B cell (primary cell): ENCODE results near the gene ABCA2. TPM values are rescaled to one million over a fixed set of nuclear protein-coding genes. Genes with fewer than 3 reads are reported as not detected.

Experiments used
- ATAC-seq: fragments of 200-7000 bp; cut with Tn5 transposase; one replicate; pipeline ENCODE4 v1.10.0; 2021; ENCODE audit warnings: low read depth, mild to moderate bottlenecking, moderate number of reproducible peaks, moderate library complexity
- CTCF ChIA-PET: fragments of 350-600 bp; sonication (Branson Sonifier 250); formaldehyde crosslinking; loops from one replicate; lab custom pipeline; 2021; ENCODE audit warnings: antibody characterized with exemption, inconsistent platforms; lab: Charles Lee
- POLR2A ChIA-PET: fragments of 350-600 bp; sonication (Branson Sonifier 250); formaldehyde crosslinking; loops from one replicate; lab custom pipeline; 2021; ENCODE audit warnings: antibody characterized with exemption; lab: Charles Lee
- DNase-seq: peaks from one replicate; pipeline ENCODE4 v3.0.0; 2013
- H2AFZ ChIP-seq: 2 replicates; pipeline ENCODE4 v1.6.1; 2012; ENCODE audit warnings: mild to moderate bottlenecking, low read depth, low read length; ENCODE audit not compliant: insufficient read depth, poor library complexity, severe bottlenecking
- H3K27ac ChIP-seq, 2 donors: 1 replicate in 1 of 2; 2 replicates in 1 of 2; pipeline ENCODE4 v1.5.1; 2012 to 2013; ENCODE audit warnings: low read length in 2 of 2, mild to moderate bottlenecking in 2 of 2, moderate library complexity in 1 of 2
- H3K27me3 ChIP-seq, 4 experiments: fragments of 200-600 bp in 1 of 4; sonication (generic) in 1 of 4; replicated peaks in 1 of 4; 1 replicate in 2 of 4; 2 replicates in 2 of 4; pipeline versions ENCODE4 v1.6.1 to v1.7.0; 2013 to 2016; ENCODE audit warnings: low read length in 3 of 4, mild to moderate bottlenecking in 2 of 4, mixed read lengths in 1 of 4, moderate library complexity in 1 of 4; ENCODE audit not compliant: insufficient read depth in 4 of 4, control insufficient read depth in 3 of 4; ENCODE audit errors: control extremely low read depth in 1 of 4
- H3K36me3 ChIP-seq, 2 experiments: replicated peaks in 1 of 2; 1 replicate in 1 of 2; 2 replicates in 1 of 2; pipeline versions ENCODE4 v1.6.1 to v1.7.1; 2013; ENCODE audit warnings: low read length in 1 of 2; ENCODE audit not compliant: insufficient read depth in 2 of 2, control insufficient read depth in 1 of 2; ENCODE audit errors: control extremely low read depth in 1 of 2, extremely low read depth in 1 of 2
- H3K4me1 ChIP-seq, 2 donors: fragments of 200-600 bp in 1 of 2; sonication (generic) in 1 of 2; 1 replicate in 1 of 2; 2 replicates in 1 of 2; pipeline versions ENCODE4 v1.5.1 to v1.6.1; 2013 to 2017; ENCODE audit warnings: low read length in 2 of 2; ENCODE audit not compliant: control insufficient read depth in 2 of 2, insufficient read depth in 2 of 2
- H3K4me2 ChIP-seq: replicated peaks from 2 replicates; pipeline ENCODE3; 2012; ENCODE audit warnings: mild to moderate bottlenecking, low read depth, low read length; ENCODE audit not compliant: poor library complexity, severe bottlenecking
- H3K4me3 ChIP-seq, 5 experiments: fragments of 200-600 bp in 1 of 5; sonication (generic) in 1 of 5; 1 replicate in 3 of 5; 2 replicates in 2 of 5; pipeline versions ENCODE4 v1.5.1 to v1.7.0; 2011 to 2016; ENCODE audit warnings: low read length in 4 of 5, mild to moderate bottlenecking in 4 of 5, low read depth in 2 of 5, control low read depth in 1 of 5, moderate library complexity in 1 of 5; ENCODE audit not compliant: insufficient read depth in 1 of 5; ENCODE audit errors: control extremely low read depth in 1 of 5, extremely low read depth in 1 of 5
- H3K79me2 ChIP-seq: fragments of 200-600 bp; sonication (generic); one replicate; pipeline ENCODE4 v1.6.0; 2016; ENCODE audit warnings: low read length; ENCODE audit not compliant: control insufficient read depth, insufficient read depth
- H3K9ac ChIP-seq: fragments of 200-600 bp; sonication (generic); 2 replicates; pipeline ENCODE4 v1.6.1; 2017; ENCODE audit warnings: mild to moderate bottlenecking, low read length, moderate library complexity
- H3K9me3 ChIP-seq, 3 donors: one replicate each; pipeline versions ENCODE4 v1.6.1 to v1.7.1; 2013; ENCODE audit warnings: low read length in 2 of 3; ENCODE audit not compliant: control insufficient read depth in 2 of 3, insufficient read depth in 1 of 3; ENCODE audit errors: control extremely low read depth in 1 of 3
- H4K20me1 ChIP-seq: 2 replicates; pipeline ENCODE4 v1.6.0; 2012; ENCODE audit warnings: mild to moderate bottlenecking, low read length; ENCODE audit not compliant: insufficient read depth, control insufficient read depth, poor library complexity, severe bottlenecking
- H3K27ac Mint-ChIP-seq: one replicate; pipeline ENCODE4 v1.8.0; 2021; ENCODE audit warnings: mixed read lengths
- H3K27me3 Mint-ChIP-seq: one replicate; pipeline ENCODE4 v1.8.0; 2021; ENCODE audit warnings: mixed read lengths
- H3K4me1 Mint-ChIP-seq: one replicate; pipeline ENCODE4 v1.8.0; 2021; ENCODE audit warnings: mixed read lengths
- H3K4me3 Mint-ChIP-seq: one replicate; pipeline ENCODE4 v1.8.0; 2021; ENCODE audit warnings: mixed read lengths
- H3K9me3 Mint-ChIP-seq: one replicate; pipeline ENCODE4 v1.8.0; 2022; ENCODE audit warnings: mixed read lengths; ENCODE audit not compliant: insufficient read depth
- EZH2 ChIP-seq: IDR thresholded peaks from 2 replicates; pipeline ENCODE4 v1.6.1; 2012; ENCODE audit warnings: borderline replicate concordance, low read depth, mild to moderate bottlenecking, moderate library complexity, low read length; ENCODE audit not compliant: insufficient read depth, poor library complexity, severe bottlenecking
- WGBS: methylation state at CpG from one replicate; pipeline ENCODE4 v1.1.5; 2013; ENCODE audit warnings: missing lambda C conversion rate; ENCODE audit not compliant: insufficient coverage; 5-methylcytosine and 5-hydroxymethylcytosine counted together
- intact Hi-C: fragments of 100-400 bp; cut with micrococcal nuclease; formaldehyde crosslinking; loops from one replicate; pipeline ENCODE4 v1.10.0; 2022
- polyA plus RNA-seq: library from polyadenylated mRNA; depleted of rRNA; stranded (reverse); fragments of >200 nt; gene quantifications from 2 replicates; pipeline ENCODE4 v1.2.3, GENCODE V29; 2012
- total RNA-seq, 2 donors: library from RNA; stranded (reverse); fragments of 120-200 nt in 1 of 2; gene quantifications; 1 replicate in 1 of 2; 2 replicates in 1 of 2; pipeline versions ENCODE4 v1.2.3 to v1.2.4, GENCODE V29; 2013 to 2022
- TF ChIP-seq, protein P1 (sequence below): fragments of 200-600 bp; IDR thresholded peaks from one replicate; pipeline ENCODE4 v1.8.0; 2022; ENCODE audit warnings: antibody characterized with exemption, mild to moderate bottlenecking

Gene ABCA2
- total and polyA plus RNA-seq, 2 donors (not counting 1 experiment from before 2014, with no cell fraction given): 30.7 to 61.1 TPM

DNA sequence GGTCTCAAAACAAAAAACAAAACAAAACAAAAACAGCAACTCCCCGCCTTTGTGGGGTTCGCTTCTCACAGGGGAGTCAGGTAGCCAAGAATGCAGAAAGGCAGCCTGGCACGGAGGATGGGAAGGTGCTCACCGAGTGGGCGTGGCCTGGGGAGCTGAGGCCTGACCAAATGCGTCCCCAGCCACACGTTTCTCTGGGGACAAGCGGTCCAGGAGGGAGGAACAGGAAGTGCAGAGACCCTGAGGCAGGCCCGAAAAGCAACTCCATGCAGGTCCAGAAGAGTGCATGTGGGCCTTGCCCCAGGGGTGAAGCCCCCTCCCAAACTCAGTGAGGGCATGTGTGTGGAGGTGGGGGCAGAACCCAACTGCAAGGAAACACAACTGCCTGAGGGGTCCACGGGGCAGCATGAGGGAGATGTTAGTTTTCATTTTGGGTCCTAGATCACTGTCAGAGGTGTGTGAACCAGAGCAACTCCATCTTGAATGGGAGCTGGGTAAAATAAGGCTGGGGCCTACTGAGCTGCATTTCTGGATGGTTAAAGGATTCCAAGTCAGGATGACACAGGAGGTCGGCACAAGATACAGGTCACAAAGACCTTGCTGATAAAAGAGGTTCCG is 46.7 kb upstream of the ABCA2 start:
- no peaks in the 10 kb centered on the region for H3K27me3 ChIP-seq
- CTCF ChIA-PET: interaction anchor here (0.6 to 2.5 kb wide), 3 partner anchors 28 to 108 kb away, joined by 3 to 10 read pairs (median 4); partner anchors contain the start of gene NPDC1
- peaks cover 11% of the 10 kb centered on the region for H3K79me2 ChIP-seq
- peak overlapping the region; percentile 66 for H3K27ac Mint-ChIP-seq
- intact Hi-C loops: loop anchor here (5.0 kb wide), 1 partner anchor 42 kb away; the partner anchor contains the start of gene FUT7
- H3K36me3 ChIP-seq: peaks cover 0 to 6% of the 10 kb centered on the region in 2 experiments
- H4K20me1 ChIP-seq: peaks cover 20% of the 10 kb centered on the region
- H3K27me3 Mint-ChIP-seq: no peaks in the 10 kb centered on the region
- TF ChIP-seq, protein P1, sequence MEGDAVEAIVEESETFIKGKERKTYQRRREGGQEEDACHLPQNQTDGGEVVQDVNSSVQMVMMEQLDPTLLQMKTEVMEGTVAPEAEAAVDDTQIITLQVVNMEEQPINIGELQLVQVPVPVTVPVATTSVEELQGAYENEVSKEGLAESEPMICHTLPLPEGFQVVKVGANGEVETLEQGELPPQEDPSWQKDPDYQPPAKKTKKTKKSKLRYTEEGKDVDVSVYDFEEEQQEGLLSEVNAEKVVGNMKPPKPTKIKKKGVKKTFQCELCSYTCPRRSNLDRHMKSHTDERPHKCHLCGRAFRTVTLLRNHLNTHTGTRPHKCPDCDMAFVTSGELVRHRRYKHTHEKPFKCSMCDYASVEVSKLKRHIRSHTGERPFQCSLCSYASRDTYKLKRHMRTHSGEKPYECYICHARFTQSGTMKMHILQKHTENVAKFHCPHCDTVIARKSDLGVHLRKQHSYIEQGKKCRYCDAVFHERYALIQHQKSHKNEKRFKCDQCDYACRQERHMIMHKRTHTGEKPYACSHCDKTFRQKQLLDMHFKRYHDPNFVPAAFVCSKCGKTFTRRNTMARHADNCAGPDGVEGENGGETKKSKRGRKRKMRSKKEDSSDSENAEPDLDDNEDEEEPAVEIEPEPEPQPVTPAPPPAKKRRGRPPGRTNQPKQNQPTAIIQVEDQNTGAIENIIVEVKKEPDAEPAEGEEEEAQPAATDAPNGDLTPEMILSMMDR: no peak
- no peak for TF ChIP-seq EZH2
- H3K9me3 Mint-ChIP-seq: no peaks in the 10 kb centered on the region
- H3K4me3 ChIP-seq: no peak overlapping the region
- WGBS: 65% methylated on average over 12 of the region's 12 CpGs
- no peaks in the 10 kb centered on the region for H3K9me3 ChIP-seq
- POLR2A ChIA-PET: interaction anchor here (0.5 to 1.0 kb wide), 2 partner anchors 12 to 174 kb away, joined by 3 to 5 read pairs; partner anchors contain the start of gene MAN1B1
- no peak overlapping the region for H3K27ac ChIP-seq
- H3K4me1 ChIP-seq: peaks cover 17 to 34% of the 10 kb centered on the region in 2 donors
- DNase-seq (peak; percentile 58), ATAC-seq (peak; percentile 8)
- no peak overlapping the region for H3K4me2 ChIP-seq
- H3K9ac ChIP-seq: no peak overlapping the region
- peaks cover 28% of the 10 kb centered on the region for H3K4me1 Mint-ChIP-seq
- no peak overlapping the region for H2AFZ ChIP-seq
- H3K4me3 Mint-ChIP-seq: peak overlapping the region; percentile 65

DNA sequence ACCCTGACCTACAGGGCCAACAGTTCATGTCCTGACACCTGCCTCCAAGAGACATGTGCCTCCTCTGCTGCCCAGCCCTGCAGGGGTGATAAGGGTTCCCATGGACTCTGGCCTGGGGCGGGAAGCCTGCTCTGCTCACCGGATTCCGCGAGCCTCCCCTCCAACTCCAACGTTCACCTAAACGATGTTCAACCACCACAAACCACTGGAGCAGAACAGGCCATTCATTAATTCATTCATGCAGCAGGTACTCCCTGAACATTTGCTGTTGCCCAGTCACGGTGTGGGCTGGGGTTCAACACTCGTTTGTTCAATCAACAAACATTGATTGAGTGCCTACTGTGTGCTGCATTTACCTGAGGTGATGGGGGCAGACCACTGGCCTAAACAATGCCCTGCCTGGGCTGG is 46.0 kb upstream of the ABCA2 start:
- intact Hi-C loops: loop anchor here (5.0 kb wide), 1 partner anchor 42 kb away; the partner anchor contains the start of gene FUT7
- no peak for TF ChIP-seq EZH2
- TF ChIP-seq, protein P1: no peak
- peaks cover 0 to 7% (median 1%) of the 10 kb centered on the region in 4 experiments for H3K27me3 ChIP-seq
- H3K4me1 Mint-ChIP-seq: peaks cover 26% of the 10 kb centered on the region
- no peak for ATAC-seq
- WGBS: 87% methylated on average over 7 of the region's 8 CpGs
- peaks cover 24 to 41% of the 10 kb centered on the region in 2 donors for H3K4me1 ChIP-seq
- no peak overlapping the region for H3K4me3 Mint-ChIP-seq
- no peak overlapping the region for H3K9ac ChIP-seq
- H4K20me1 ChIP-seq: peaks cover 12% of the 10 kb centered on the region
- POLR2A ChIA-PET: interaction anchor here (1.0 kb wide), 1 partner anchor 13 kb away, joined by 3 read pairs; the partner anchor contains the start of gene MAN1B1
- peaks cover 0 to 7% (median 0%) of the 10 kb centered on the region in 3 donors for H3K9me3 ChIP-seq
- H3K27me3 Mint-ChIP-seq: no peaks in the 10 kb centered on the region
- H3K36me3 ChIP-seq: no peaks in the 10 kb centered on the region
- peak; percentile 10 for DNase-seq
- H3K4me3 ChIP-seq: no peak overlapping the region
- no peaks in the 10 kb centered on the region for H3K9me3 Mint-ChIP-seq
- H2AFZ ChIP-seq: no peak overlapping the region
- H3K79me2 ChIP-seq: peaks cover 5% of the 10 kb centered on the region
- no peak overlapping the region for H3K27ac ChIP-seq
- CTCF ChIA-PET: interaction anchor here (0.6 to 2.5 kb wide), 2 partner anchors 27 to 107 kb away, joined by 3 to 10 read pairs; partner anchors contain the start of gene NPDC1
- no peak overlapping the region for H3K27ac Mint-ChIP-seq
- no peak overlapping the region for H3K4me2 ChIP-seq
